Measurements from ENCODE around the gene IRX4.

The IRX4 gene

GRCh38 chr5:1835431-1835830, 47.3 kb downstream of the IRX4 start:
- FAIRE-seq: no peak

- FAIRE-seq: no peak
Measured at GRCh38 chr5:1834721-1835429, 47.9 kb downstream of the IRX4 start.

- no peak for FAIRE-seq
Measured at GRCh38 chr5:1834022-1834551, 48.6 kb downstream of the IRX4 start.

- no peak for FAIRE-seq
Measured at GRCh38 chr5:1833264-1834021, 49.3 kb downstream of the IRX4 start.

- FAIRE-seq: no peak
Measured at GRCh38 chr5:1832511-1833250, 50.0 kb downstream of the IRX4 start.

GRCh38 chr5:1831677-1832313, 50.9 kb downstream of the IRX4 start:
- no peak for FAIRE-seq

- FAIRE-seq: no peak
Measured at GRCh38 chr5:1831257-1831656, 51.5 kb downstream of the IRX4 start.

GRCh38 chr5:1830571-1831228, 52.0 kb downstream of the IRX4 start:
- no peak for FAIRE-seq

GRCh38 chr5:1827886-1828397, 54.8 kb downstream of the IRX4 start:
- no peak for FAIRE-seq
